ENCODE data around the gene LIMS1. TPM values are rescaled to one million over a fixed set of nuclear protein-coding genes. Genes with fewer than 3 reads are reported as not detected.

LIMS1 gene
- total RNA-seq, 1 donor from 2014 or later: 85.5 TPM

DNA sequence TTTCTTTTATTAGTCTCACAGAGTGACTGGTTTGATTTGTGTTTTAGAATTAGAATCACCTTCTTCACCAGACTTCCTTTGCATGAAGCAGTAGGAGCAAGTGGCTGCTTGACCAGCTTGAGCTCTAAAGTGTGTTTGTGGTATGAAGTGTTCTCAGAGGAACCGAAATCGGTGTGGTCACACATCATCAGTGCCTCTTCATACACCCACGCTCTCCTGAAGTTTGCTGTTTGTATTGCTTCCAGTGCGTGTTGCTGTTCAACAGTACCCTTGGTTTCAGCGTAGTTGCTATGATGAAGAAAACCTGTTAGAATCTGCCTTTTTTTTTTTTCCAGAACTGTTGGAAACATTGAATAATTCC, 77.9 kb downstream of the LIMS1 start:
- H3K27ac ChIP-seq: peak overlapping the region; percentile 89
- peaks cover 71% of the 10 kb centered on the region for H3K4me1 ChIP-seq
- TF ChIP-seq, protein P1, sequence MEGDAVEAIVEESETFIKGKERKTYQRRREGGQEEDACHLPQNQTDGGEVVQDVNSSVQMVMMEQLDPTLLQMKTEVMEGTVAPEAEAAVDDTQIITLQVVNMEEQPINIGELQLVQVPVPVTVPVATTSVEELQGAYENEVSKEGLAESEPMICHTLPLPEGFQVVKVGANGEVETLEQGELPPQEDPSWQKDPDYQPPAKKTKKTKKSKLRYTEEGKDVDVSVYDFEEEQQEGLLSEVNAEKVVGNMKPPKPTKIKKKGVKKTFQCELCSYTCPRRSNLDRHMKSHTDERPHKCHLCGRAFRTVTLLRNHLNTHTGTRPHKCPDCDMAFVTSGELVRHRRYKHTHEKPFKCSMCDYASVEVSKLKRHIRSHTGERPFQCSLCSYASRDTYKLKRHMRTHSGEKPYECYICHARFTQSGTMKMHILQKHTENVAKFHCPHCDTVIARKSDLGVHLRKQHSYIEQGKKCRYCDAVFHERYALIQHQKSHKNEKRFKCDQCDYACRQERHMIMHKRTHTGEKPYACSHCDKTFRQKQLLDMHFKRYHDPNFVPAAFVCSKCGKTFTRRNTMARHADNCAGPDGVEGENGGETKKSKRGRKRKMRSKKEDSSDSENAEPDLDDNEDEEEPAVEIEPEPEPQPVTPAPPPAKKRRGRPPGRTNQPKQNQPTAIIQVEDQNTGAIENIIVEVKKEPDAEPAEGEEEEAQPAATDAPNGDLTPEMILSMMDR (IDR thresholded peaks at IDR 0.05): no peak
- DNase-seq: peak; percentile 66
- intact Hi-C loops (cut with DNase I): no loop called here
- H3K27me3 ChIP-seq (ENCODE audit: low read depth): no peaks in the 10 kb centered on the region
- peak; percentile 92 to 95 for ATAC-seq
- no peaks in the 10 kb centered on the region for H3K9me3 ChIP-seq
- H3K36me3 ChIP-seq: no peaks in the 10 kb centered on the region
- no peak overlapping the region for H3K4me3 ChIP-seq

DNA sequence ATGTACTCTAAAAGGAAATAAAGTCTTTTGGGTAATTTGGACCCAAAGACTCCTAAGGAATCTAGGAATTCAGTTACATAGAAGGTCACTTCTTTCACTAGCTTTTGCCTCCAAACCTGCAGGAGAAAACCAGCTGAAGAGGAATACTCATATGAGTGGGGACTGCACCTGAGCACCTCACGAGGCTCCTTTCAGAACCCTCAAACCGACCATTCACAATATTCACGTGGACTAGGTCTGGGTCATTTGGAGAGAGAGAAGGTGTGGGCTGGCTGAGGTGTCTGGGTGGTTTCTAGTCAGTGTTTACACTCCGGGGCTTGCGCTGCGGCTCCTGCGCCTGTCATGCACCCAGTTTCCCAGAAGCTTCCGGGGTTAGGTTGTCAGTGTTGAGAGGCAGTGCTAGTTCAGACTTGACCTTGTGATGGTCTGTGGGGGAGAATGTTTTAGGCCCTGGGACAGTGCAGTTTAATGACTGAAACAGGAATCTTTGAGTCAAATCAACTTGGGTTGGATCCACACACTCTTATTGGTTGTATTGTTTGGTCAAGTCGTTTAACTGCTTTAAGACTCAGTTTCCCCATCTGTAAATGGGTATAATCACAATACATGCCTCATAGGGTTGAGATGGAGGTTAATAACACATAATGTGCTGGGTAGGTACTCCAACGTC, 78.4 kb downstream of the LIMS1 start:
- TF ChIP-seq, protein P1 (IDR thresholded peaks at IDR 0.05): no peak
- Histone ChIP-seq H3K4me3 (no peak overlapping the region), H3K4me1 (peaks cover 75% of the 10 kb centered on the region), H3K9me3 (no peaks in the 10 kb centered on the region), H3K36me3 (no peaks in the 10 kb centered on the region), H3K27me3 (ENCODE audit: low read depth) (no peaks in the 10 kb centered on the region), H3K27ac (peak overlapping the region; percentile 89)
- intact Hi-C loops (cut with DNase I): no loop called here
- ATAC-seq: peak; percentile 80
- DNase-seq: peak; percentile 59

DNA sequence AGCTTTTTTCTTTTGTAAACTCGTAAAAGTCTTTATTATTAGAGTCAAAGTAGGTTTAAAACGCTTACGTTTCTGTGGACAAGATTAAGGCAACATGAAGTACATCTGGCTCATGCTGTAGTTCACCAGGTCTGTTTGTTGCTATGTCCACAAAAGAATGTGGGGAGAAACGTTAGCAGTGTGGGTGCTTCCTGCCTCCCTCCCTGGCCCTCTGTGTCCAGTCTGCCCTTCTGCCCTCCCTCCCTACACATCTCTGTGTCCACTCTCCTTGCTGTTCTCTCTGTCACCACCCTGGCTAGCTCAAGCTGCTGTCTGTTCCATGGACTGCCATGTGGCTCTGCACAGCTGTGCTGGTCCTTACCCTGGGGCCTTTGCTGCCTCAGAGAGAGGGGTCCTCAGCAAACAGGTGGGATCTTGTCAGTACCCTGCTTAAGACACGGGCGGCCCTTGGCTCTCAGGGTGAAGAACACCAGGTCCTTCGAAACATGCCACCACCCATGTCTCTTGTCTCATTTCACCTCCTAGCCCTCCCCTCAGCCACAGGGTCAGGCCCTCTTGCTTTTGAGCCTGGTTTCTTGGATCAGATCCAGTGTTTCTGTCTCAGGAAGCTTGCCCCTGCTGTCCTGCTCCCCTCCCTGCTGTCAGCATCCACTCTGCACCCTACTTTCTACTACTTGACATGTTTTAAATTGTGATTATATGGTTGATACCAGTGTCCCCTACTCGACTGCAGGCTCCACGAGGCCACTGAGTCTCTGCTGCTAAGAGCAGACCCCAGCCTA, 79.2 kb downstream of the LIMS1 start:
- intact Hi-C loops (cut with DNase I): no loop called here
- H3K36me3 ChIP-seq: no peaks in the 10 kb centered on the region
- DNase-seq: no peak
- peak; percentile 50 to 52 for ATAC-seq
- H3K27me3 ChIP-seq (ENCODE audit: low read depth): no peaks in the 10 kb centered on the region
- TF ChIP-seq, protein P1 (IDR thresholded peaks at IDR 0.05): no peak
- peak overlapping the region; percentile 89 for H3K27ac ChIP-seq
- H3K4me1 ChIP-seq: peaks cover 82% of the 10 kb centered on the region
- no peaks in the 10 kb centered on the region for H3K9me3 ChIP-seq
- H3K4me3 ChIP-seq: no peak overlapping the region

DNA sequence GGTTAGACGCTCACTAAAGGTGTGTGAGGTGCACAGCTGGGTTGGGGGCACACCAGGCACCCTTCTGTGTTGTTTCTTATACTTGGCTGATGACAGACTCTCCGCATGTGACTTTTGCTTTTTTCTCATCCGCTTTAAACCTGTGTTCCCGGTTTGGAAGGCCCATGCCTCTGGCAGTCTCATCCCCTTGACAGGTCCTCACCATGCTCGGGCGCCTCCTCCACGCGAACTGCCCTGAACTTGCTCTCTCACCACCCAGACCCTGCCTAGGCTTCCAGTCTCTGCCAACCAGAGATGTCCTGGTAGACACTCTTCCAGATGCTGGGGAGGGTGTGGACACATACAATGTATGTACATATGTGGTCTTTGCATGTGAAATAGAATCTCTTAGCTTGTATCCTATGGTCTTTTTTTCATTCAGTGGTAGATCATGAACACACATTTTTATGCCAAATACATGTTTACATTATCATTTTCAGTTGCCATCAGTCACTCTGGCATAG, 79.8 kb downstream of the LIMS1 start:
- Histone ChIP-seq H3K4me3 (no peak overlapping the region), H3K27me3 (ENCODE audit: low read depth) (no peaks in the 10 kb centered on the region), H3K27ac (peak overlapping the region; percentile 89), H3K4me1 (peaks cover 84% of the 10 kb centered on the region), H3K36me3 (no peaks in the 10 kb centered on the region), H3K9me3 (no peaks in the 10 kb centered on the region)
- intact Hi-C loops (cut with DNase I): no loop called here
- ATAC-seq (no peak), DNase-seq (no peak)
- TF ChIP-seq, protein P1 (IDR thresholded peaks at IDR 0.05): no peak

DNA sequence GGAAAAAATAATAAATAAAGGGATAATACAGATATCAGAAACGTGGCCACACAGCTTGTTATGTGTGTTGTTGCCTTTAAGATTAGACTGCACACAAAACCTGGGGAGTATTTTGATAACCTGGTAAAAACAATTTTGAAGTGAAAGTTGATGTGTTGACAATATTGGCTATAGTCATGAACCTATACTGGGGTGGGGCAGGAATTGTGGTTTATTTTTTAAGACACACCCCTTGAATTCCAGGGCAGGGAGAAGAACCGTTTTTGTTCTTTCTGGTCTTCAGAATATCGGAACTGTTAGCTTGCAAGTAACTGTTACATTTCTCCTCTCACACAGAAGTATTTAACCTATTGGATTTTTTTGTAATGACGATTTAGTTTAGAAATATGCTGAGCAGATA, 80.4 kb downstream of the LIMS1 start:
- no peak for DNase-seq
- TF ChIP-seq, protein P1 (IDR thresholded peaks at IDR 0.05): no peak
- Histone ChIP-seq H3K27ac (peak overlapping the region; percentile 89), H3K4me3 (no peak overlapping the region), H3K36me3 (no peaks in the 10 kb centered on the region), H3K9me3 (no peaks in the 10 kb centered on the region), H3K4me1 (peaks cover 82% of the 10 kb centered on the region), H3K27me3 (ENCODE audit: low read depth) (no peaks in the 10 kb centered on the region)
- intact Hi-C loops (cut with DNase I): no loop called here
- no peak for ATAC-seq

Data from lower lobe of right lung (tissue), 2 donors.